Stimulated activated CD4-positive, alpha-beta T cell treated with anti-CD3 and anti-CD28 coated beads, Interleukin-1b, Interleukin-23, amount 100 ng/mL, for 48 hours (primary cell): ENCODE data around the gene PLPPR3.
A peak's percentile ranks its signal among the peaks of the same experiment; 100 is the strongest.
"Not testable (repeated sequence)": the region's sequence is repeated elsewhere in the genome, so short reads cannot be mapped to it uniquely, and the experiment has no call there.

Source experiments
- DNase-seq: peaks from one replicate; pipeline ENCODE4 v3.0.0-alpha.2; 2020

PLPPR3 gene

DNA sequence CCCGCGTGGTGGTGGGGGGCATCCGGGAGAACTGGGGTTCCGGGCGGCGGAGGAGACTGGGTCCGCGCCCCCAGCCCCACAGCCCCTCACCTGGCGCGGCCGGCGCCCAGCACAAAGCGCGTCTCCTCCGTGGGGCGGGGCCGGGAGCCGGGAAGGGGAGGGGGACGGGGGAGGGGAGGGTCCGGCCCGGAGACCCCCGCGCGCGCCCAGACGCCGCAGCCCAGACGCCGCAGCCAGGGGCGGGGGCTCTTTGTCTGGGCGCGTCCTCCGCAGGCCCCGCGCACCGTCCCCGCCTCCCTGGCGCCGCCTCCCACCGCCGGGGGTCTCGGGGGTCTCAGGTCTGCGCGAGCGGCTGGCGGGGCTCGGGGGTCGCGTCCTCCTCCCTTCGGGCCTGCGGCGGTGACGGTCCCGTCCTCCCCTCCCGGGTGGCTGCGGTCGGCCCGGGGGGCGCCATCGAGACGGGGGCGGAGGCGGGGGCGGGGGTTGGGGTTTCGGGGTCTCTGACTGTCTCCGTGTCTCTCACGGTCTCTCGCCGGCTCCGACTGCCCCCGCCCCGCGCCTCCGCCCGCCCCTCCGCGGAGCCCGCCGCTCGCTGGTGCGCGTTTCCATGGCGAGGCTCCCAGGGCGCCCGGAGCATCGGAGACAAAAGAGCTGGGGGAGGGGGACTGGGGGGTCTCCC lies at the start of gene PLPPR3:
TSS of gene PLPPR3 (minus strand) at position 131 of the 679 bp plus-strand sequence. CDS start 396 bp downstream, outside the sequence.
- DNase-seq: no peak

DNA sequence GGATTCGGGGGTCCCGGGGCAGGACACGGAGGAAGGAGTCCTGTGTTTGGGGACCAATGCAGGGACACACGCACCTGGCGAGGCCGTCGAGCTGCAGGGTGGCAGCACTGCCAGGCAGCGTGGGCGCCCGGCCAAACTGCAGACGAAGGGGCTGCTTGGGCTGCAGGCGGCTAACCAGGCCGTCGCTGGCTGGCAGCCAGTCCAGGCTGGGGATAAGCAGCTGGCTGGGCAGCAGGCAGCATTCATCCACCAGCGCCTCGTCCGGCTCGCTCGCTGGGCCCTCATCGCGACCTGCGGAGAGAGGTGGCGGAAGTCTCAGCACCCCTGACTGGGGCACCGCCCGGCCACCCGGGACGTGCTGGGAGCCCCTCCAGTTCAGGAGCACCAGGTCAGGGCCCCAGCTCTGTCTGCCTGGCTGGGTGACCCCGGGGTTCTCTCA lies 49.2 kb upstream of the PLPPR3 start:
- DNase-seq: no peak

GRCh38 chr19:870314-870713 lies 48.6 kb upstream of the PLPPR3 start:
- DNase-seq: no peak

DNA sequence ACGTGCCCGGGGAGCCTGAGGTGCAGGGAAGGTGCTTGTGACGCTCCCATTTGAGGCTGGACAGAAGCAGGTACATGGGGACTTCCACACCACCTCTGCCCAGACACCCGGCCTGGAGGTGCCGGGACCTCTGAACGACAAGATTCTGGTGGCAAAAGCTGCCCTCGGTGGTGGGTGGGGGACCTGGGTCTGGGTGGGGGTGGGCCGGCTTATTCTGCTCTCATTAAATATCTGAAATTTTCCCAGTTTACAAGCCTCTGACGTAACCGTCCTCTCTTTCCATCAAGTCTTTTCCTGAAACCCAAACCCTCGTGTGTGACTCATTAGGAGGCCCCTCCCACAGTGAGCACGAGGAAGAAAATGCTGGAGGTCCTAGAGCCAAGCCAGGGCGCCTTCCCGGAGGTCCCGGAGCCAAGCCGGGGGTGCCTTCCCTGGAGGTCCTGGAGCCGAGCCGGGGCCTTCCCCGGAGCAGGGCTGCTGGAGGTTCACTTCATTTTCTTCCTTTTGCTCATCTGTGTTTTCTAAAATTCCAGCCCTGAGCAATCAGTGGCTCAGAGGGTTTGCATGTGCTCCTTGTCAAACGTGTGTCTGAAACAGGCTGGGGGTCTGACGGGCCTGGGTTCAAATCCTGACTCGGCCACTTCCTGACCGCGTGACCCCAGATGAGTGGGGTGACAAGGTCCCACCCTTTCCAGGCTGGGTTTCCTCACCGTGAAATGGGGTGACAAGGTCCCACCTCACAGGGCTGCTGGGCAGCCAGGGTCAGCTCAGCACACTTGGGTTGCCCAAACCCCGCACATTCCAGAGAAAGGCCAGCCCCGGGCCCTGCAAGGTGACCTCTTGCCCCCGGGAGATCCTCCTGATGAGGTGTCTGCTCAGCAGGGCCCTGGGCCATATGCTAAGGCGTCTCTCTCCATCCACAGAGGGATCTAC lies 47.8 kb upstream of the PLPPR3 start:
- DNase-seq: no peak

DNA sequence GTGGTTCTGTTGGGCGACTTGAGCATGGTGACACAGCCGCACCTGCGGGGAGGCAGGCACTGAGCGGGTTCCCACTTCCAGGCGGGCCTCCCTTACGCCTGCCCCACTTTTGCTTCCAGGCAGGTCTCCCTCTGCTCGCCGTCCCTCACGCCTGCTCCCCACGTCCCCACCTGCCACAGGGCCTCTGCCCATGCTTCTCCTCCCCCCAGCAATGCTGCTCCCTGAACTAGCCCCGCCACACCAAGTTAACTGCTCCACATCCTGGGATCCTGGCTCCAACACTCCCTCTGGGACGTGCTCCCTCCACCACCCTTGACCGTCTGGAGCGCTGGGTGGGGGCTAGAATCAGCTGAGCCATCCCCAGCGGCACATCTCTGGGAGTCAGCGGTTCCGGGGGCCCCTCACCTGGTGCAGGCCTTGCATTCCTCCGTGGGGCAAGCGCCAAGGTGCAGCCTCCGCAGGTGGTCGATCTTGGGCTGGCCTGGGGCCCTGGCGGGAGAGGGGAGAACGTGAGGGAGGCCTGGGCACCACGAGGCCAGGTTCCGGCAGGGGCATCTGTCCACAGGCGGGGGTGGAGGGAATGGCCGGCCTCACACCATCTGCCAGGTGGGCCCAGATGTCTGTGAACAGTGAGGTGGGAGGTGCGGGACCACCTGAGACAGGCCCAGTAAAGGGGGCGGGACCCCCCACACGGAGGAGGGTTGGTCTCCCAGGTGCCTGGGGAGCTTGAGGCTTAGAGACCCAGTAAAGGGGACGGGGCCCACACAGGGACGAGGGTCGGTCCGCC lies 46.9 kb upstream of the PLPPR3 start:
- no peak for DNase-seq

DNA sequence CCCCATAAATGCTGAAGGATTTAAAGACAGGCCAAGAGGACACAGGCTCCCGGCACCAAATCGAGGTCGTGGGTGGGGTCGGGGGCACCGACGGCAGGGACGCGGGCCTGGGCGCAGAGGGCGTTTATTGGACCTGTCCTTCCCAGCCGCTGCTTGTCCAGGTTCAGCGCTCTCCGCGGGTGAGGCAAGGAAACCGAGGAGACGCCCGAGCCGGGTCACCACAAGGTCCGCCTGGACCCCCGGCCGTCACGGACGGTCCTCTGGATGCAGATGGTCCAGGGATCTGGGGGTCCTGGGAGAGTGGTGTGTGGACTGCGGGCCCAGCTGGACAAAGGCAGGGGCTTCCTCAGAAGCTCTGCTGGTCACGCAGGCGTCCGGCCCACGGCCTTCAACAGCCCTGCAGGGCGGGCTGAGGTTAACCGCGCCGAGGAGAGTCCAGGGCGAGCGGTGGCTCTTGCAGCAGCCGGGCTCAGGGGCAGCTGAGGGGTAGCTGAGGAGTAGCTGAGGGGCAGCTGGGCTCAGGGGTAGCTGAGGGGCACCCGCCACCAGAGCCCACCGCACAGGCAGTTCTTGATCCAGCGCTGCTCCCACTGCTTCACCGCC lies 46.2 kb upstream of the PLPPR3 start:
- DNase-seq: no peak

- no peak for DNase-seq
These were observed 45.6 kb upstream of the PLPPR3 start for GRCh38 chr19:867301-867793.

DNA sequence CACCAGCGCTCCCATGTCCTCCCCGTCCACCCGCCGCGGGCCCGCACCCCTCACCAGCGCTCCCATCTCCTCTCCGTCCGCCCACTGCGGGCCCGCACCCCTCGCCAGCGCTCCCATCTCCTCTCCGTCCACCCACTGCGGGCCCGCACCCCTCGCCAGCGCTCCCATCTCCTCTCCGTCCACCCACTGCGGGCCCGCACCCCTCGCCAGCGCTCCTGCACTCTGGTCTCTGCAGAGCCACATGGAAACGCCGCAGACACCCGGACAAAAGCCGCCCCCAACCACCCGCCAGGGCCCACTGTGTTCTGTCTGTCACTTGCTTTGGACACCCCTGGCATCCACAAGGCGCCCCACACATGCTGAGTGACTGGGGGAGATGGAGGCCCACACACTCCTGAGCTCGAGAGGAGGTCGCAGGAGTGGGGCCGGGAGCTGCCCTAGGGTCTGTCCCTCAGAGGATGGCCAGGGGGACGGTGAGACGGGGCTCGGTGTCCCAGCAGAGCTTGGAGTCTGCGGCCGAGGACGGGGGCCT lies 45.1 kb upstream of the PLPPR3 start:
- no peak for DNase-seq

- no peak for DNase-seq
These were observed 41.5 kb upstream of the PLPPR3 start for GRCh38 chr19:863315-863620.

DNA sequence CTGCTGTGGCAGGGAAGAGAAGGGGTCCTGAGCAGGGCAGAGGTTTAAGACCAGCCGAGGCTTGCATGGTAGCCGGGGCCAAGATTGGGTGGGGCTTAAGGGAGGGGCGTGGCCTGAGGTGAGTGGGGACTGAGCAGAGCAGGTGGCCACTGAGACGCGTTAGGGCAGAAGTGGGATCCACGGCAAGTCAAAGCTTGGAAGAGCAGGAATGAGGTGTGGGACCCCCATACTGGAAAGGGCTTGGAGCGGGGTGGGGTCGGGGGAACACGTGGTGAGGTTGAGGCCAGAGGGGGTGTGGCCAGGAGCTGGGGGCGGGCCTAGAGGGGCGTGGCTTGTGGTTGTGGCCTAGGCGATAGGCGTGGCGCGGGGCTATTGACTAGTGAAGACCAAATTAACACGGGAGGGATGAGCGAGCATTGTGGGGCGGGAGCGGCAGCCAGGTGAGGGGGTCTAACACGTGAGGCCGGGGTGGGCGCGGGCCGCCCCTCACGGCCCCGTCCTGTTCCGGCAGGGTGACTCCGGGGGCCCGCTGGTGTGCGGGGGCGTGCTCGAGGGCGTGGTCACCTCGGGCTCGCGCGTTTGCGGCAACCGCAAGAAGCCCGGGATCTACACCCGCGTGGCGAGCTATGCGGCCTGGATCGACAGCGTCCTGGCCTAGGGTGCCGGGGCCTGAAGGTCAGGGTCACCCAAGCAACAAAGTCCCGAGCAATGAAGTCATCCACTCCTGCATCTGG lies 41.0 kb upstream of the PLPPR3 start:
- DNase-seq: peak; percentile 85

GRCh38 chr19:861756-862580 lies 40.2 kb upstream of the PLPPR3 start:
- DNase-seq: peak; percentile 84

DNA sequence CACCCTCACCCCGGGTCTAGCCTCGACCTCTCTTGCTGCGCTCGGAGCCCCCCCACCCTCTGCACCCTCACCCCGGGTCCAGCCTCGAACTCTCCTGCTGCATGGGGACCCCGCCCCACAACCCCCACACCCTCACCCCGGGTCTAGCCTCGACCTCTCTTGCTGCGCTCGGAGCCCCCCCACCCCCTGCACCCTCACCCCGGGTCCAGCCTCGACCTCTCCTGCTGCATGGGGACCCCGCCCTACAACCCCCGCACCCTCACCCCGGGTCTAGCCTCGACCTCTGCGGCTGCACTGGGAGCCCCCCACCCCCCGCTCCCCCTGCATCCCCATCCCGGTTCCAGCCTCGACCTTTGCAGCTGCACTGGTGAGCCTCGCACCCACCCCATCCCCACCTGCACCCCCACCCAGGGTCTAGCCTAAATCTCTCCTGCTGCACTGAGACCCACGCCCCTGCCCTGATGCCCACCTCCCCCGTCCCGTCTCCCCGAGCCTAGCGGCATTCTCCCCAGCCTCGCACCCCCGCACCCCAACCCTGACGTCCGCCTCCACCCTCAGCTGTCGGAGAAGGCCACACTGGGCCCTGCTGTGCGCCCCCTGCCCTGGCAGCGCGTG lies 39.5 kb upstream of the PLPPR3 start:
- no peak for DNase-seq

DNA sequence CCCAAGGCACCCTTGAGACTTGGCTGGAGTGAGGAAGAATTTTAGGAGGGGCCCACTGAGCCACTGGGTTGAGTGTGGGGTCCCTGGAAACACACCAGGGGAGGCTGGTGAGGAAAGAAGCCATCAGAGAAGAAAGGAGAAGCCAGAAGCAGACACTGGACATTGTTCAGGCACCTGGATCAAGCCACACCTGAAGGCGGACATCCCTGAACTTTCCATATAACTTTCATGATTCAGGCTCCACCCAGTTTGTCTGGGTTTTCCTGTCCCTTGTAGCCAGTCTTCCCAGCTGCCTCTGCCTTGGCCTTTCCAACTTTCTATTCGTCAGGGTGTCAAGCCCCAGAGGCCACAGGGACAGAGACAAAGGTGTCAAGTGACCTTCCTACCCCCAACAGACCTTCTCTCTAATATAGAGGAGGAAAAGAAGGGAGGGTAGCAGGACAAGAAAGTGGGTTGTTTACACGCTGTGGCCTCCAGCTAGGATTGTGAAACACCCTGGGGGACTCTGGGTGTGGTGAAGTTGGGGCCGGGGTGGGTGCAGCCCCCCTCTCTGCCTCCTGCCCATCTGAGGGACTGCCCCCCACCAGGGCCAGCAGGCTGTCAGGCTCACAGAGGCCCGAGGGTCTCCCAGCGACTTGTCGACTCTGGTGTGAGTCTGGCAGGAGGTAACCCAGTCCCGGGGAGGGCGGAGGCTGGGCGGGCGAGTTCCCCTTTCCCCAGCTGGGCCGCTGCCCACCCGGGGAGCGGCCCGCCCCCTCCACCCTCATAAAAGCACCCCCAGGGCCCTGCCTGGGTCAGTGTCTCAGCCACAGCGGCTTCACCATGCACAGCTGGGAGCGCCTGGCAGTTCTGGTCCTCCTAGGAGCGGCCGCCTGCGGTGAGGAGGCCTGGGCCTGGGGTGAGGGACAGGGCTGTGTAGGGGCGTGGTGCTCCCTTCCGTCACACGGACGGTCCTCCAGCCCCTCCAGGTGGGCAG lies 37.4 kb upstream of the PLPPR3 start, which contains the start of gene CFD:
TSS of gene CFD (plus strand) at position 797 of the 976 bp plus-strand sequence. CDS start at position 823, 26 bp downstream.
- no peak for DNase-seq

GRCh38 chr19:858284-858683 lies 36.5 kb upstream of the PLPPR3 start:
- DNase-seq: no peak

GRCh38 chr19:855566-856120 lies 33.9 kb upstream of the PLPPR3 start:
- DNase-seq: no peak

- no peak for DNase-seq
These were observed 33.4 kb upstream of the PLPPR3 start for GRCh38 chr19:855142-855541.

DNA sequence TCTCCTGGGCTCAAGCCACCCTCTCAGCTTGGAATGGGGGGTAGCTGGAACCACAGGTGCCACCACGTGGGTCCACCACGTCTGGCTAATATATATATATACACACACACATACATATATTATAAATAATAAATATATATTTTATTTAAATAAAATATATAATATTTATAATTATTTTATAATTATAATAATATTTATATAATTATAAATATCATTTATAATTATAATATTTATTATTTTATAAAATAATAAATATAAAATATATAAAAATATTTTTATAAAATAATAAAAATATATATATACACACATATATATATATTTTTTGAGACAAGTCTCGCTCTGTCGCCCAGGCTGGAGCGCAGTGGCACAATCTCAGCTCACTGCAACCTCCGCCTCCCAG lies 32.8 kb upstream of the PLPPR3 start:
- no peak for DNase-seq

GRCh38 chr19:853614-854220 lies 32.0 kb upstream of the PLPPR3 start:
- DNase-seq: not testable (repeated sequence)
